NOMO-1 treated with dmso at 0.1 percent for 144 hours (cell line): ENCODE results near the gene LILRB1.
"Not testable (repeated sequence)": the region's sequence is repeated elsewhere in the genome, so short reads cannot be mapped to it uniquely, and the experiment has no call there.

ENCODE experiments used
- DNase-seq: peaks from one replicate; lab custom pipeline; 2025; ENCODE audit not compliant: unreplicated experiment; lab: John Stamatoyannopoulos, UW

The LILRB1 gene

GRCh38 chr19:54624934-54625730, 5.2 kb upstream of the LILRB1 start:
- DNase-seq: not testable (repeated sequence)

- DNase-seq: no peak
Observed at GRCh38 chr19:54626757-54627156, 3.5 kb upstream of the LILRB1 start.

DNA sequence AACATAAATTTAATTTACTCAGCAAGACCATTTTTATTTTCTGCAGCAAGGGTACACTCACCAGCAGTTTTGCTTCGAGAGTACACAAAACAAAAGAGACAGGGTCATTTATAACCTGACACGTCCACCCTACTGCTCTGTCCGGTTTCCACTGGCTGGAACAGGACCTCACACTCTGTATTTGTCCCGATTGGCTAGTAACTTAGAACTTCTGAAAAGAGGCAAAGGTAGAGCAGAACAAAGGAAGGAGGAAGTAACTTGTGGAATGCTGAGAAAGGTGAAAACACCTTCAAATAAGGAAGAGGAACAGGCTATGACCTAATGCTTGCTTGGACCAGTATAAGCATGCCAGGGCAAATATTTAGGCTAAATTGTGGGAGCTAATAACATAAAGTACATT, 2.4 kb upstream of the LILRB1 start:
- DNase-seq: not testable (repeated sequence)

DNA sequence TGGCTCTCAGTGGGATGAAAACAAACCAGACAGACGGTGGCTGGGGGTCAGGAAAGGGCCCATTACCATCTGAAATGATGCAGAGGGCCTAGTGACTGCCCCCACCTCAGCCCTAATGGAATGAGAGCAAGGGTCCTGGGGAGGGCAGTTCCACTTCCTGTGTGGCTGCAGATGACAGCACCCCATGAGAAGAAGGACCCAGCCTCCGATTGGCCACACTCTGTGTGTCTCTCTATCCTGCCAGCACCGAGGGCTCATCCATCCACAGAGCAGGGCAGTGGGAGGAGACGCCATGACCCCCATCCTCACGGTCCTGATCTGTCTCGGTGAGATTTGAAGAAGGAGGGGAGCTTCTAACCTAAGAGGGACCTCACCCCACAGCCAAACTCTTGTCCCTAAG, 498 bp downstream of the LILRB1 start:
- DNase-seq: no peak

DNA sequence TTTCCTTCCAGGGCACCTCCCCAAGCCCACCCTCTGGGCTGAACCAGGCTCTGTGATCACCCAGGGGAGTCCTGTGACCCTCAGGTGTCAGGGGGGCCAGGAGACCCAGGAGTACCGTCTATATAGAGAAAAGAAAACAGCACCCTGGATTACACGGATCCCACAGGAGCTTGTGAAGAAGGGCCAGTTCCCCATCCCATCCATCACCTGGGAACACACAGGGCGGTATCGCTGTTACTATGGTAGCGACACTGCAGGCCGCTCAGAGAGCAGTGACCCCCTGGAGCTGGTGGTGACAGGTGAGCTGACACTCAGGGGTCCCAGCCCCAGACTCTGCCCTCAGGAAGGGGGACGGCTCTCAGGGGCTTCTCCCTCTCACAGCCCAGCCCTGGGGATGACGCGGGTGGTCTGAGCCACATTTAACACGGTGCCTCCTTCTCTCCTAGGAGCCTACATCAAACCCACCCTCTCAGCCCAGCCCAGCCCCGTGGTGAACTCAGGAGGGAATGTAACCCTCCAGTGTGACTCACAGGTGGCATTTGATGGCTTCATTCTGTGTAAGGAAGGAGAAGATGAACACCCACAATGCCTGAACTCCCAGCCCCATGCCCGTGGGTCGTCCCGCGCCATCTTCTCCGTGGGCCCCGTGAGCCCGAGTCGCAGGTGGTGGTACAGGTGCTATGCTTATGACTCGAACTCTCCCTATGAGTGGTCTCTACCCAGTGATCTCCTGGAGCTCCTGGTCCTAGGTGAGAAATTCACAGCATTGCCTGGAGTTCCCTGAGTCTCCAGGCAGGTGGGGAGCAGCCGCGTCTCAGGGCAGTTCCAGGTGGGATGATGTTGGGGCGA, 1.4 kb downstream of the LILRB1 start:
- DNase-seq: not testable (repeated sequence)

GRCh38 chr19:54632517-54632916, 2.2 kb downstream of the LILRB1 start:
- DNase-seq: not testable (repeated sequence)

DNA sequence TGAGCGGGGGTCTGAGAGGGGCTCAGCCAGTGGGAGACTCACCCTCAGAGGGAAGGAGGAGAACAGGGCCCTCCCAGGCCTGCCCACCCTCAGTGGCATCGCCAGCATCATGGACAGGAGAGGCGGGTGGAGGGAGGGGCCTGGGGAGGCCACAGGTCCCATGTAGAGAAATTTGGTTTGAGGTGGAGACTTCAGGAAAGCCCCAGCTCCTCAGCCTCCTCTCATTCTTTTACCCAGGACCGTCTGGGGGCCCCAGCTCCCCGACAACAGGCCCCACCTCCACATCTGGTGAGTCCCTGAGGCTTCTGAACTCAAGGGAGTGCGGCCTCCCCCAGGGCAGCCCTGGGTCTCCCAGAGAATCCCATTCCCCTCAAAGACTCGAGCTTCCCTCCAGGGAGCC, 3.1 kb downstream of the LILRB1 start:
- DNase-seq: no peak

DNA sequence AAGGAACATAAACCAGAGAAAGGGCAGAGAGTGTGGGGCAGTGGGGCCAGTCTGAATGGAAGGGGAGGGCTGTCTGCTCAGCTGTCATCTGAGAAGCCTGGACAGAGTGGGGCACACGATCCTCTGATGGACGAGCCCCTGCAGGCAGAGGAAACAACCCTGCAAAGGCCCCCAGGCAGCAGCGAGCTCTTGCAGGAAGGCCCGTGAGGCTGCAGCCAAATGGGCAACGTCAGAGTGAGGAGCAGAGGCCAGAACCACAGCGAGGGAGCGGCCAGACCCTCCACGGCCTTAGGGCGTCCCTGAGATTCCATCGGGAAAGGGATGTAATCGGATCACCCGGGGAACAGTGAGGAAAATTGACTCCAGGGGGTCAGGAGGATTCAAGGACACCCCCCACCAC, 5.8 kb downstream of the LILRB1 start:
- not testable (repeated sequence) for DNase-seq

DNA sequence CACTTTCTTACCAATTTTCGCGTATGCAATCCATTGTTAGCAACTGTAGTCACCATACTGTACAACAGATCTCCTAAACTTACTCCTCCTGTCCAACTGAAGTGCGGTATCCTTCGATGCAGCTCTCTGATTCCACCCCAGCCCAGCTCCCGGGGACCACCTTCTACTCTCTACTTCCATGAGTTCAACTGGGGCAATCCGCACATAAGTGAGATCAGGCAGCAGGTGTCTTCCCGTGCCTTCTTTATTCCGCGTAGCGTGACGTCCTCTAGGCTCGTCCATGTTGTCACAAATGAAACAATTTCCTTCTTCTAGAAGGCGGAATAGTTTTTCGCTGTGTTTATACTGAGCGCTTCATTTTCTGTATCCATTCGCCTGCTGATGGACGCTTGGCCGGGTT, 8.4 kb downstream of the LILRB1 start:
- no peak for DNase-seq

DNA sequence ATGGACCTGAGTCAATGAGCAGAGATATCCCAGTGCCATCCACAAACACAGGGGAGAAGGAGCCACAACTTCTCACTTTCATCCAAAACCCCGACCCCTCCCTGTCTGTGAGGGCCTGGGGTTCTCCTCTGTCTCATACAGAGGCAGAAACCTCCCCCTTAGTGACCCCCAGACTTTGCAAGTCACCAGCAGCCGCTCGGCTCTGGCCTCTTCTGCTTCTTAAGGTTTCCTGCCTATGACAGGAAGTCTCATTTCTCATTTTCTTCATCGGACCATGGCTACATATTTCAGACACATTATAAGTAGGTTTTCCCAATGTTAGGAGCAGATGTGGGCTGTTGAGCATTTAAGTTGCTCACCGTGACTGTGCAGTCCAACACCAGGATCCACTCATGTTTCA, 12.7 kb downstream of the LILRB1 start:
- peak; percentile 9 for DNase-seq

GRCh38 chr19:54643583-54643982, 13.3 kb downstream of the LILRB1 start:
- DNase-seq: not testable (repeated sequence)

GRCh38 chr19:54644056-54644455, 13.8 kb downstream of the LILRB1 start:
- DNase-seq: peak; percentile 15

GRCh38 chr19:54646331-54646841, 16.1 kb downstream of the LILRB1 start:
- no peak for DNase-seq

DNA sequence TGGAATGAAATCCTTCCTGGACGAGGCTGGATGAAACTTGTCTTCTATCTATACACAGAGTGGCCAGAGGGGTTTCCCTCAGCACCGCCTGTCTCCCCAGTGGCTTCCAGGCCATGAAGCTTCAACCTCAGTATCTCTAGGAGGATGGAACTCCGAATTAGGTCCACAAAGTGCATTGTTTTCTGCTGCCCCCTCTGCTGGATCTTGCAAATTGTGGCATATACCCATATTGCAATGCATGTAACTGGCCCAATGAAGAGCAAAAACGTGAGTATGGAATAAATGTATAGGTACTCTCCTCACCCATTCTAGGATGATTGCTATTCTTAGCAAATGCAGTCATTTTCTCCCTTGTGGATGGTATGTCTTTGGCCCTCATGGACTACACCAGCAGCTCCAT, 17.8 kb downstream of the LILRB1 start:
- no peak for DNase-seq

- no peak for DNase-seq
Observed at GRCh38 chr19:54650108-54650655, 19.9 kb downstream of the LILRB1 start.

DNA sequence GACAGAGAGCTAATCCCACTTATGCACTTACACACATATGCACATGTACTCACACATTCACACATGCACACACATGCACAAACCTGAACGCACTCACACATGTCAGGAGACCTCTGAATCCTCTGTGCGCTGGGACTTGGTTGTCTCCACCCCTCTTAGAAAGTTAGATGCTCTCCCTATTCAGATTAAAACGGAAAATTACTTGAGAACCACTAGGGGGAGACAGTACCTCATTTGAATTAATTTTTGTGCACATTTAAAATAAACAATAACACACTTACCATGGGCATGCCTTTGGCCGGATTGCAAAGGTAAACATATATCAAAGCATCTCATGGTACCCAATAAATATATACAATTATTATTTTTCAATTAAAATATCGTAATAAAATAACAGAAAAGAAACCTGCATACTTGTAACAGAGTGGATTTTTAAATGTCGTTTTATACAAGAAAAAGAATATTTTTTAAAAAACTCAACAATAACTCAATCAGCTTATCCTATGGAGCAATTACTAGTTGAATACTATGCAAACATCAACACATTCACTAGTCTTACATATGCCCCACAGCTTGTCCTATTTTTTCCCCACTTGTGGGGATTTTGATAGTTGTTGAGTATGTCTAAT, 23.0 kb downstream of the LILRB1 start:
- DNase-seq: peak; percentile 45

DNA sequence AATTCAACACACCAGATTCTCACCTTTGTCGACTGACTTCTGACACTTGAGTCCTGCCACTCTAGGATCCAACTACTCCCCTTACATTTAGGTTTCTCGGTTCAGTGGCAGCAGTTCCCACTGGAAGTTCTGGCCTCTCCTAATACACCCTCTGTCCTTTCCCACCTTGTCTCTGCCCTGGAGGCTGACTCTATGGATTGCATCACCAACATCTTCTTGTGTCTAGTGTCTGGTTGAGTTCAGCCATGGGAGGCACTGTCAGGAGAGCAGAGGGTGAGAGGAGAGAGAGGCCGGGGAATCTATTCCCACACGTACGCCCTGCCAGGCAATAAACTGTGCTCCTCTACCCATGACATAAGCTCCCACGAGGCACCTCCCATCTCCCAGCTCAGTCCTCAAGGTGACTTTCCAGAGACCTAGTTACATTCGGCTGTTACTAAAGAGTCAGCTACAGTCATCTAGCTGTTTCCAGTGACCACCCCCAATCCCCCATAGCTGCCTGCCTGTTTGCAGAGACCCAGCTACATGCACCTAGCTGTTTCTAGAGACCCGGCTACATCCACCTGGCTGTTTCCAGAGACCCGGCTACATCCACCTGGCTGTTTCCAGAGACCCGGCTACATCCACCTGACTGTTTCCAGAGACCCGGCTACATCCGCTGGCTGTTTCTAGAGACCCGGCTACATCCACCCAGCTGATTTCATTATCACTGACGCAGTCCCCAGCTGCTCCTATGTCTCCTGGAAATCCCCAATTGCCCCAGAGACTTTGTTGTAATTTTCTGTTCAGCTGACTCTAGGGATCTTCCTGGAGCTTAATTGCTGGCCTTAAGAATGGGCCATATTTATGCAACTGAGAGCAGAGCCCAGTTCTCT, 24.4 kb downstream of the LILRB1 start:
- no peak for DNase-seq

DNA sequence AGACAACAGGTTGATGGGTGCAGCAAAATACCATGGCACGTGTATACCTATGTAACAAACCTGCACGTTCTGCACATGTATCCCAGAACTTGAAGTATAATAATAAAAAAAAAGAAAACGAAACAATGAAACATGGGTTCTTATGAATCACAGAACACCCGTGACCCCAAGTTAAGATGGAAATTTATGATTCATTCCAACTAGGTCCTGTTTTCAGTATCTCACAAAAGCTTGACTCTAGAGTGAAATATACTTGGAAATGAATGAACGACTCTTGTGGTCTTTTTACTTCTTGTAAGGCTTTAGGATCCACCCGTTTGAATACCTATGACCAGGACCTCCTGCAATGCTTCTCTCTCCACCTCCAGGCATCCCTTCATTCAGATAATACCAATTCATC, 29.0 kb downstream of the LILRB1 start:
- DNase-seq: no peak

GRCh38 chr19:54660306-54660705, 30.0 kb downstream of the LILRB1 start:
- no peak for DNase-seq

- peak; percentile 56 for DNase-seq
Observed at GRCh38 chr19:54660964-54661363, 30.7 kb downstream of the LILRB1 start.
